HCT116 (cell line): ENCODE data around the gene PCSK6.

ENCODE experiments used
- CTCF ChIP-seq, 3 experiments: fragments of 200-600 bp in 1 of 3; sonication (generic) in 1 of 3; IDR thresholded peaks in 2 of 3; conservative IDR thresholded peaks in 1 of 3; 2 replicates each; pipeline ENCODE4 v1.5.1; 2012 to 2017; ENCODE audit warnings: low read depth in 2 of 3, low read length in 2 of 3, antibody characterized with exemption in 1 of 3, borderline replicate concordance in 1 of 3, control low read depth in 1 of 3, mild to moderate bottlenecking in 1 of 3, mixed read lengths in 1 of 3, mixed run types in 1 of 3, moderate library complexity in 1 of 3; ENCODE audit not compliant: insufficient read depth in 1 of 3
- EZH2phosphoT487 ChIP-seq: fragments of 200-600 bp; IDR thresholded peaks from 2 replicates; pipeline ENCODE4 v1.6.1; 2018; ENCODE audit warnings: antibody characterized with exemption, borderline replicate concordance
- POLR2A ChIP-seq: IDR thresholded peaks from 2 replicates; pipeline ENCODE4 v1.7.0; 2011; ENCODE audit warnings: borderline replicate concordance; ENCODE audit not compliant: insufficient read depth, insufficient read length; ENCODE audit errors: extremely low read depth
- SP1 ChIP-seq: IDR thresholded peaks from 2 replicates; pipeline ENCODE4 v1.6.1; 2012; ENCODE audit warnings: low read depth
- YY1 ChIP-seq: IDR thresholded peaks from 2 replicates; pipeline ENCODE4 v1.6.1; 2011; ENCODE audit warnings: low read length, low read depth, moderate library complexity, mild to moderate bottlenecking; ENCODE audit not compliant: insufficient replicate concordance; ENCODE audit errors: extremely low read depth
- ZNF274 ChIP-seq: fragments of 200-500 bp; sonication (Bioruptor generic); IDR thresholded peaks from 2 replicates; pipeline ENCODE4 v1.6.1; 2014; ENCODE audit warnings: mild to moderate bottlenecking, low read depth, low read length, inconsistent platforms
- TF ChIP-seq, protein P1 (sequence below): IDR thresholded peaks from 2 replicates; pipeline ENCODE4 v1.6.1; 2011; ENCODE audit warnings: mild to moderate bottlenecking, low read length, moderate library complexity; ENCODE audit not compliant: insufficient replicate concordance; ENCODE audit errors: extremely low read depth

- TF ChIP-seq ZNF274 (no peak), SP1 (no peak), CTCF (IDR thresholded peaks at IDR 0.05 in 2 of 3, conservative IDR thresholded peaks at IDR 0.05 in 1 of 3; ENCODE audit: borderline replicate concordance in 1 of 3, insufficient read depth in 1 of 3, low read depth in 2 of 3, low read length in 2 of 3) (no peak), POLR2A (no peak), YY1 (no peak), EZH2phosphoT487 (no peak)
- TF ChIP-seq, protein P1, sequence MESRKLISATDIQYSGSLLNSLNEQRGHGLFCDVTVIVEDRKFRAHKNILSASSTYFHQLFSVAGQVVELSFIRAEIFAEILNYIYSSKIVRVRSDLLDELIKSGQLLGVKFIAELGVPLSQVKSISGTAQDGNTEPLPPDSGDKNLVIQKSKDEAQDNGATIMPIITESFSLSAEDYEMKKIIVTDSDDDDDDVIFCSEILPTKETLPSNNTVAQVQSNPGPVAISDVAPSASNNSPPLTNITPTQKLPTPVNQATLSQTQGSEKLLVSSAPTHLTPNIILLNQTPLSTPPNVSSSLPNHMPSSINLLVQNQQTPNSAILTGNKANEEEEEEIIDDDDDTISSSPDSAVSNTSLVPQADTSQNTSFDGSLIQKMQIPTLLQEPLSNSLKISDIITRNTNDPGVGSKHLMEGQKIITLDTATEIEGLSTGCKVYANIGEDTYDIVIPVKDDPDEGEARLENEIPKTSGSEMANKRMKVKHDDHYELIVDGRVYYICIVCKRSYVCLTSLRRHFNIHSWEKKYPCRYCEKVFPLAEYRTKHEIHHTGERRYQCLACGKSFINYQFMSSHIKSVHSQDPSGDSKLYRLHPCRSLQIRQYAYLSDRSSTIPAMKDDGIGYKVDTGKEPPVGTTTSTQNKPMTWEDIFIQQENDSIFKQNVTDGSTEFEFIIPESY = no peak
Measured at GRCh38 chr15:101476756-101477155, 12.8 kb downstream of the PCSK6 start.
